Parathyroid adenoma (tissue), 2 donors: Measurements from ENCODE around the gene CAMTA1.

Experiments
- H2AFZ ChIP-seq: fragments of 300-600 bp; sonication (generic); one replicate; pipeline ENCODE4 v1.7.0; 2017; ENCODE audit warnings: antibody characterized with exemption, mild to moderate bottlenecking
- H3K27ac ChIP-seq: fragments of 300-600 bp; sonication (generic); one replicate; pipeline ENCODE4 v1.7.0; 2017
- H3K27me3 ChIP-seq: fragments of 300-600 bp; sonication (generic); one replicate; pipeline ENCODE4 v1.7.0; 2017; ENCODE audit warnings: low read length; ENCODE audit not compliant: control insufficient read depth, insufficient read depth
- H3K36me3 ChIP-seq: fragments of 300-600 bp; sonication (generic); one replicate; pipeline ENCODE4 v1.7.0; 2017; ENCODE audit warnings: low read length; ENCODE audit not compliant: control insufficient read depth, insufficient read depth
- H3K4me1 ChIP-seq: fragments of 300-600 bp; sonication (generic); one replicate; pipeline ENCODE4 v1.7.0; 2017; ENCODE audit warnings: control low read depth
- H3K4me2 ChIP-seq: fragments of 300-600 bp; sonication (generic); one replicate; pipeline ENCODE4 v1.7.0; 2017; ENCODE audit warnings: low read length
- H3K4me3 ChIP-seq: fragments of 300-600 bp; sonication (generic); one replicate; pipeline ENCODE4 v1.7.0; 2017; ENCODE audit warnings: low read depth, low read length
- H3K79me2 ChIP-seq: fragments of 300-600 bp; sonication (generic); one replicate; pipeline ENCODE4 v1.7.0; 2017; ENCODE audit warnings: control low read depth
- H3K9ac ChIP-seq: fragments of 300-600 bp; sonication (generic); one replicate; pipeline ENCODE4 v1.7.0; 2017; ENCODE audit warnings: mild to moderate bottlenecking
- H3K9me3 ChIP-seq: fragments of 300-600 bp; sonication (generic); one replicate; pipeline ENCODE4 v1.7.0; 2017; ENCODE audit warnings: low read length; ENCODE audit not compliant: control insufficient read depth
- CTCF ChIP-seq: fragments of 300-600 bp; sonication (generic); IDR thresholded peaks from one replicate; pipeline ENCODE4 v1.7.0; 2017; ENCODE audit warnings: antibody characterized with exemption, mild to moderate bottlenecking
- donor health status: primary hyperparathyroidism.

The CAMTA1 gene

GRCh38 chr1:7656557-7657215 is 871.4 kb downstream of the CAMTA1 start:
- Histone ChIP-seq H3K36me3 (no peaks in the 10 kb centered on the region), H3K9me3 (no peaks in the 10 kb centered on the region), H3K9ac (no peak overlapping the region), H3K27ac (no peak overlapping the region), H3K4me1 (no peaks in the 10 kb centered on the region), H3K79me2 (no peaks in the 10 kb centered on the region), H2AFZ (no peak overlapping the region), H3K4me3 (no peak overlapping the region), H3K4me2 (no peak overlapping the region), H3K27me3 (no peaks in the 10 kb centered on the region)
- no peak for TF ChIP-seq CTCF

- no peak overlapping the region for H3K27ac ChIP-seq
- no peak overlapping the region for H3K4me2 ChIP-seq
- H3K9ac ChIP-seq, result no peak overlapping the region
- no peak overlapping the region for H2AFZ ChIP-seq
- H3K36me3 ChIP-seq, result no peaks in the 10 kb centered on the region
- no peaks in the 10 kb centered on the region for H3K79me2 ChIP-seq
- no peak overlapping the region for H3K4me3 ChIP-seq
- TF ChIP-seq CTCF, result no peak
- no peaks in the 10 kb centered on the region for H3K4me1 ChIP-seq
- no peaks in the 10 kb centered on the region for H3K27me3 ChIP-seq
- H3K9me3 ChIP-seq, result no peaks in the 10 kb centered on the region
These were observed 872.2 kb downstream of the CAMTA1 start for GRCh38 chr1:7657287-7658016.

- no peaks in the 10 kb centered on the region for H3K9me3 ChIP-seq
- no peak overlapping the region for H2AFZ ChIP-seq
- H3K27ac ChIP-seq, result no peak overlapping the region
- no peaks in the 10 kb centered on the region for H3K36me3 ChIP-seq
- no peaks in the 10 kb centered on the region for H3K79me2 ChIP-seq
- no peak overlapping the region for H3K4me3 ChIP-seq
- no peaks in the 10 kb centered on the region for H3K27me3 ChIP-seq
- TF ChIP-seq CTCF, result no peak
- H3K9ac ChIP-seq, result no peak overlapping the region
- H3K4me1 ChIP-seq, result no peaks in the 10 kb centered on the region
- no peak overlapping the region for H3K4me2 ChIP-seq
These were observed 872.8 kb downstream of the CAMTA1 start for GRCh38 chr1:7658099-7658498.

GRCh38 chr1:7659514-7659913 is 874.3 kb downstream of the CAMTA1 start:
- no peak for TF ChIP-seq CTCF
- H3K27me3 ChIP-seq, result no peaks in the 10 kb centered on the region
- no peak overlapping the region for H2AFZ ChIP-seq
- H3K4me2 ChIP-seq, result no peak overlapping the region
- H3K4me3 ChIP-seq, result no peak overlapping the region
- H3K4me1 ChIP-seq, result no peaks in the 10 kb centered on the region
- no peak overlapping the region for H3K27ac ChIP-seq
- no peaks in the 10 kb centered on the region for H3K79me2 ChIP-seq
- no peak overlapping the region for H3K9ac ChIP-seq
- H3K9me3 ChIP-seq, result no peaks in the 10 kb centered on the region
- no peaks in the 10 kb centered on the region for H3K36me3 ChIP-seq
